GM12878 (cell line): ENCODE data around the gene EP400. TPM values are rescaled to one million over a fixed set of nuclear protein-coding genes. Genes with fewer than 3 reads are reported as not detected.

ENCODE experiments used
- ATAC-seq: fragments of 200-7000 bp; cut with Tn5 transposase; 3 replicates; pipeline ENCODE4 v1.9.1; 2020; ENCODE audit warnings: mild to moderate bottlenecking, moderate library complexity
- BruUV-seq: library from RNA; stranded (reverse); fragments of 400-500 nt; replicated peaks from 2 replicates; lab custom pipeline; 2021; lab: Mats Ljungman, UMichigan
- CTCF ChIA-PET: fragments of 300-600 bp; sonication (Branson Sonifier 250); formaldehyde crosslinking; extraction: SDS; loops from one replicate; lab custom pipeline; 2021; ENCODE audit warnings: inconsistent platforms; lab: Yijun Ruan, JAX
- POLR2A ChIA-PET: fragments of 350-600 bp; formaldehyde crosslinking; extraction: SDS; loops from one replicate; lab custom pipeline; 2021; ENCODE audit warnings: inconsistent platforms; lab: Charles Lee
- RAD21 ChIA-PET: fragments of 300-600 bp; sonication (Branson Sonifier 250); formaldehyde crosslinking; loops from one replicate; lab custom pipeline; 2023; ENCODE audit warnings: antibody characterized with exemption; ENCODE audit not compliant: unreplicated experiment; lab: Charles Lee
- SMC1A ChIA-PET: fragments of 300-600 bp; sonication (Branson Sonifier 250); formaldehyde crosslinking; loops from one replicate; lab custom pipeline; 2023; ENCODE audit not compliant: unreplicated experiment, uncharacterized antibody; lab: Charles Lee
- DNase-seq: peaks from one replicate; pipeline ENCODE4 v3.0.0-alpha.2; 2011; ENCODE audit warnings: low read depth, low spot score
- FAIRE-seq: peaks from 3 replicates; lab custom pipeline; 2011; peaks lifted over from hg19 to GRCh38; lab: Jason Lieb, UNC
- H2AFZ ChIP-seq: 2 replicates; pipeline ENCODE4 v1.6.0; 2011; ENCODE audit warnings: low read depth, low read length, control low read depth; ENCODE audit not compliant: control insufficient read depth
- H3K27ac ChIP-seq: 2 replicates; pipeline ENCODE4 v1.5.1; 2011; ENCODE audit warnings: control low read depth; ENCODE audit not compliant: control insufficient read depth, insufficient read depth
- H3K27me3 ChIP-seq, 2 experiments: replicated peaks in 1 of 2; 2 replicates each; pipeline versions ENCODE4 v1.6.0 to v1.6.1; 2011; ENCODE audit warnings: low read length in 1 of 2; ENCODE audit not compliant: control insufficient read depth in 2 of 2, insufficient read depth in 2 of 2
- H3K36me3 ChIP-seq, 2 experiments: 2 replicates each; pipeline ENCODE4 v1.5.1; 2011; ENCODE audit warnings: low read length in 1 of 2; ENCODE audit not compliant: control insufficient read depth in 2 of 2, insufficient read depth in 2 of 2
- H3K4me1 ChIP-seq: 2 replicates; pipeline ENCODE4 v1.6.1; 2011; ENCODE audit warnings: mild to moderate bottlenecking, low read length, moderate library complexity, mixed read lengths; ENCODE audit not compliant: control insufficient read depth, insufficient read depth
- H3K4me2 ChIP-seq: 2 replicates; pipeline ENCODE4 v1.6.0; 2011; ENCODE audit warnings: control low read depth; ENCODE audit not compliant: control insufficient read depth, insufficient read depth
- H3K4me3 ChIP-seq: fragments of 200-600 bp; sonication (generic); 2 replicates; pipeline ENCODE4 v1.5.1; 2016
- H3K79me2 ChIP-seq: 2 replicates; pipeline ENCODE4 v1.6.0; 2011; ENCODE audit warnings: low read length; ENCODE audit not compliant: control insufficient read depth, insufficient read depth
- H3K9ac ChIP-seq: 2 replicates; pipeline ENCODE4 v1.8.0; 2011; ENCODE audit warnings: low read length, control low read depth, mixed read lengths; ENCODE audit not compliant: control insufficient read depth, insufficient read depth
- H3K9me3 ChIP-seq: replicated peaks from 3 replicates; pipeline ENCODE4 v1.5.1; 2011; ENCODE audit warnings: mild to moderate bottlenecking, low read length; ENCODE audit not compliant: control insufficient read depth, insufficient read depth
- H4K20me1 ChIP-seq: 2 replicates; pipeline ENCODE4 v1.6.0; 2011; ENCODE audit not compliant: control insufficient read depth, insufficient read depth
- DPF2 ChIP-seq: fragments of 450-650 bp; IDR thresholded peaks from 2 replicates; pipeline ENCODE4 v1.6.1; 2017; ENCODE audit warnings: mild to moderate bottlenecking
- EGR1 ChIP-seq, 2 experiments: IDR thresholded peaks; 1 replicate in 1 of 2; 2 replicates in 1 of 2; pipeline ENCODE4 v1.6.1; 2011 to 2012; ENCODE audit warnings: low read depth in 2 of 2, low read length in 2 of 2, borderline replicate concordance in 1 of 2, mild to moderate bottlenecking in 1 of 2, moderate library complexity in 1 of 2
- ETV6 ChIP-seq, 2 experiments: fragments of 450-650 bp in 1 of 2; IDR thresholded peaks in 1 of 2; conservative IDR thresholded peaks in 1 of 2; 2 replicates each; pipeline ENCODE4 v1.6.1; 2014; ENCODE audit warnings: antibody characterized with exemption in 1 of 2, borderline replicate concordance in 1 of 2, low read depth in 1 of 2, mild to moderate bottlenecking in 1 of 2, moderate library complexity in 1 of 2
- IKZF1 ChIP-seq: fragments of 450-650 bp; conservative IDR thresholded peaks from 2 replicates; pipeline ENCODE4 v1.6.1; 2017; ENCODE audit warnings: antibody characterized with exemption, mild to moderate bottlenecking
- KLF5 ChIP-seq: fragments of 450-650 bp; IDR thresholded peaks from 2 replicates; pipeline ENCODE4 v1.6.1; 2014; ENCODE audit warnings: mild to moderate bottlenecking; ENCODE audit not compliant: partially characterized antibody
- MEF2B ChIP-seq: fragments of 450-650 bp; IDR thresholded peaks from 2 replicates; pipeline ENCODE4 v1.6.1; 2018; ENCODE audit warnings: mild to moderate bottlenecking, moderate library complexity; ENCODE audit not compliant: partially characterized antibody, poor library complexity, severe bottlenecking
- POLR2A ChIP-seq: IDR thresholded peaks from 2 replicates; pipeline ENCODE4 v1.6.1; 2011; ENCODE audit warnings: low read depth, mild to moderate bottlenecking, low read length
- POLR2AphosphoS5 ChIP-seq: IDR thresholded peaks from 2 replicates; pipeline ENCODE4 v1.6.1; 2011; ENCODE audit warnings: mild to moderate bottlenecking, low read length, inconsistent platforms
- SIN3A ChIP-seq: IDR thresholded peaks from 2 replicates; pipeline ENCODE4 v1.6.1; 2012; ENCODE audit warnings: low read depth, low read length, improper control_type of control experiment
- STAT1 ChIP-seq: fragments of 450-650 bp; conservative IDR thresholded peaks from 2 replicates; pipeline ENCODE4 v1.6.1; 2014; ENCODE audit warnings: antibody characterized with exemption, mild to moderate bottlenecking
- SUZ12 ChIP-seq: fragments of 200-600 bp; sonication (generic); IDR thresholded peaks from one replicate; pipeline ENCODE4 v1.6.1; 2018; ENCODE audit warnings: antibody characterized with exemption, mild to moderate bottlenecking; ENCODE audit not compliant: unreplicated experiment
- WGBS: methylation state at CpG from one replicate; pipeline ENCODE4 v1.1.6; 2016; ENCODE audit warnings: low lambda C conversion rate; ENCODE audit not compliant: insufficient replicate concordance, insufficient coverage; ENCODE audit errors: missing lambda C conversion rate; 5-methylcytosine and 5-hydroxymethylcytosine counted together
- in situ Hi-C: fragments of 300-500 bp; cut with MboI; formaldehyde crosslinking; loops from 9 replicates; pipeline ENCODE4 v1.14.3; 2018; ENCODE audit warnings: mixed read lengths
- intact Hi-C: fragments of 100-400 bp; cut with micrococcal nuclease; formaldehyde crosslinking; loops from one replicate; pipeline ENCODE4 v1.14.2; 2022; ENCODE audit not compliant: unreplicated experiment
- polyA plus RNA-seq, 11 experiments: library from polyadenylated mRNA; depleted of rRNA in 4 of 11; unstranded in 6 of 11; stranded (reverse) in 5 of 11; fragments of >200 nt; fragmentation: Nextera tagmentation in 4 of 11; fragmentation: Illumina TruSeq in 1 of 11; extraction: Ambion mirVana in 4 of 11; extraction: Trizol in 1 of 11; gene quantifications; 1 replicate in 1 of 11; 2 replicates in 10 of 11; pipeline versions ENCODE4 v1.2.1 to v1.2.3, GENCODE V29; 2011 to 2016; ENCODE audit warnings: inconsistent platforms in 2 of 11, missing spikeins in 2 of 11, low read depth in 1 of 11
- total RNA-seq, 4 experiments: library from RNA; depleted of rRNA in 3 of 4; stranded (reverse); fragments of >200 nt in 3 of 4; fragmentation: Illumina TruSeq in 1 of 4; extraction: Trizol in 1 of 4; gene quantifications; 2 replicates each; pipeline versions ENCODE4 v1.2.1 to v1.2.3, GENCODE V29; 2013 to 2021
- TF ChIP-seq, protein P1 (sequence below): fragments of 450-650 bp; formaldehyde crosslinking; IDR thresholded peaks from 2 replicates; pipeline ENCODE4 v1.5.0; 2022; ENCODE audit warnings: mild to moderate bottlenecking, missing genetic modification characterization
- TF ChIP-seq, protein P2 (sequence below): IDR thresholded peaks from 2 replicates; pipeline ENCODE4 v1.6.1; 2012; ENCODE audit warnings: low read depth, low read length, improper control_type of control experiment

EP400 gene
- total and polyA plus RNA-seq, 10 of the 15 experiments (the other 5 are each of a cell fraction or from before 2014, with no cell fraction given) = 3.8 to 44.2 (median 8.4) TPM

DNA sequence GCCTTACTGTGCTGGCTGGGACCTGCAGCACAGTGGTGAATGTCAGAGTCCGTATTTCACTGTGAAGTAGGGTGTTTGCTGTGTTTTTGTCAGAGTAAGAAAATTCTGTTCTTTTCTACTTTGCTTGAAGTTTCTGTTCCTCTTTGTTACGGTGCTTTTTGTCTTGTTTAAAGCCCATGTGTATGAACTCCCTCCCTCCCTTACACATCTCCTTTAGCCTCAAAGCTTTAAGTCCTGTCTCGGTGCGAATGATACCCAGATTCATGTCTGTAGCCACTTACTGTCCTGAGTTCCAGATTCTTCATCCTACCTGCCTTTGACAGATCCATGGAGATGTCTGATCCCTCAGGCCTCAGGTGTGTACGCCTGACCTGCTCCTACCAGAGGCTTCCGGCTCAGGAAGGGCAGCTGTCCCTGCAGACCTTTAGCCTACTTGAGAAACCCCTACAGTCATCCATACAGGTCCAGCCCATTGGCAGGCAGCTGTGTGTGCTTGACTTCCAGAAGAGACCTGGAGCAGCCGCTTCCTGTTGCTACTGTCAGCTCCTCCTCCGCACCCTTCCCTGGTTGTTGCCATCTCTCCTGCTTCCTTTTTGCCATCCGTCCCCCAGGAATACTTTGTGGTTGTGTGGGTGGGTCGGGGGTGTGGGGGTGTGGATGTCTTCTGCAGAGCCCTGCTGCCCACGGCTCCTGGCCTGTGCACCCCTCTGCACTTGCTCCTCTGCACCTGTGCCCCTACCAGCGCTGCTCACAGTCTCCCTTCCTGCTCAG is 121.5 kb downstream of the EP400 start:
- ChIA-PET CTCF (interaction anchor here (1.2 kb wide), 1 partner anchor 15 kb away, joined by 3 read pairs; no protein-coding TSS in a partner anchor), SMC1A (interaction anchor here (0.8 to 2.1 kb wide), 5 partner anchors 12 to 77 kb away, joined by 3 to 13 read pairs (median 4); no protein-coding TSS in a partner anchor), POLR2A (interaction anchor here (0.6 to 1.2 kb wide), 3 partner anchors 12 to 821 kb away, joined by 3 to 6 read pairs (median 3); no protein-coding TSS in a partner anchor), RAD21 (interaction anchor here (1.2 to 1.5 kb wide), 2 partner anchors 12 to 14 kb away, joined by 3 to 7 read pairs; no protein-coding TSS in a partner anchor)
- intact Hi-C loops = no loop called here
- no TSS peak for BruUV-seq
- peak; percentile 98 for FAIRE-seq
- Histone ChIP-seq H3K4me2 (peak overlapping the region; percentile 91), H2AFZ (peak overlapping the region; percentile 51), H3K4me3 (peak overlapping the region; percentile 30; the same call in 1 of the 2 replicates), H3K27ac (peak overlapping the region; percentile 87), H3K27me3 (no peaks in the 10 kb centered on the region), H4K20me1 (no peaks in the 10 kb centered on the region), H3K79me2 (no peaks in the 10 kb centered on the region), H3K9ac (peak overlapping the region; percentile 49; the same call in 1 of the 2 replicates), H3K36me3 (peaks cover 8 to 26% of the 10 kb centered on the region in 2 experiments), H3K9me3 (no peaks in the 10 kb centered on the region), H3K4me1 (peaks cover 36% of the 10 kb centered on the region)
- peak; percentile 75 for DNase-seq
- WGBS = 3% methylated on average over 12 of the region's 12 CpGs
- peak; percentile 91 for ATAC-seq
- in situ Hi-C loops = no loop called here
- TF ChIP-seq ETV6 (conservative IDR thresholded peaks at IDR 0.05 in 1 of 2, IDR thresholded peaks at IDR 0.05 in 1 of 2; ENCODE audit: borderline replicate concordance in 1 of 2, low read depth in 1 of 2) = no peak; a peak in 1 of 4 replicates
- peak; percentile 32 for TF ChIP-seq MEF2B
- TF ChIP-seq, protein P1, sequence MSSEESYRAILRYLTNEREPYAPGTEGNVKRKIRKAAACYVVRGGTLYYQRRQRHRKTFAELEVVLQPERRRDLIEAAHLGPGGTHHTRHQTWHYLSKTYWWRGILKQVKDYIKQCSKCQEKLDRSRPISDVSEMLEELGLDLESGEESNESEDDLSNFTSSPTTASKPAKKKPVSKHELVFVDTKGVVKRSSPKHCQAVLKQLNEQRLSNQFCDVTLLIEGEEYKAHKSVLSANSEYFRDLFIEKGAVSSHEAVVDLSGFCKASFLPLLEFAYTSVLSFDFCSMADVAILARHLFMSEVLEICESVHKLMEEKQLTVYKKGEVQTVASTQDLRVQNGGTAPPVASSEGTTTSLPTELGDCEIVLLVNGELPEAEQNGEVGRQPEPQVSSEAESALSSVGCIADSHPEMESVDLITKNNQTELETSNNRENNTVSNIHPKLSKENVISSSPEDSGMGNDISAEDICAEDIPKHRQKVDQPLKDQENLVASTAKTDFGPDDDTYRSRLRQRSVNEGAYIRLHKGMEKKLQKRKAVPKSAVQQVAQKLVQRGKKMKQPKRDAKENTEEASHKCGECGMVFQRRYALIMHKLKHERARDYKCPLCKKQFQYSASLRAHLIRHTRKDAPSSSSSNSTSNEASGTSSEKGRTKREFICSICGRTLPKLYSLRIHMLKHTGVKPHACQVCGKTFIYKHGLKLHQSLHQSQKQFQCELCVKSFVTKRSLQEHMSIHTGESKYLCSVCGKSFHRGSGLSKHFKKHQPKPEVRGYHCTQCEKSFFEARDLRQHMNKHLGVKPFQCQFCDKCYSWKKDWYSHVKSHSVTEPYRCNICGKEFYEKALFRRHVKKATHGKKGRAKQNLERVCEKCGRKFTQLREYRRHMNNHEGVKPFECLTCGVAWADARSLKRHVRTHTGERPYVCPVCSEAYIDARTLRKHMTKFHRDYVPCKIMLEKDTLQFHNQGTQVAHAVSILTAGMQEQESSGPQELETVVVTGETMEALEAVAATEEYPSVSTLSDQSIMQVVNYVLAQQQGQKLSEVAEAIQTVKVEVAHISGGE (CRISPR knock-in tag) = no peak
- TF ChIP-seq POLR2AphosphoS5 = no peak; the same call in 1 of the 2 replicates
- TF ChIP-seq EGR1 (IDR thresholded peaks at IDR 0.05; ENCODE audit: borderline replicate concordance in 1 of 2, low read depth in 2 of 2, low read length in 2 of 2) = peak in 1 of 2 experiments; percentile 70; a peak in 1 of 3 replicates
- no peak for TF ChIP-seq STAT1
- TF ChIP-seq, protein P2, sequence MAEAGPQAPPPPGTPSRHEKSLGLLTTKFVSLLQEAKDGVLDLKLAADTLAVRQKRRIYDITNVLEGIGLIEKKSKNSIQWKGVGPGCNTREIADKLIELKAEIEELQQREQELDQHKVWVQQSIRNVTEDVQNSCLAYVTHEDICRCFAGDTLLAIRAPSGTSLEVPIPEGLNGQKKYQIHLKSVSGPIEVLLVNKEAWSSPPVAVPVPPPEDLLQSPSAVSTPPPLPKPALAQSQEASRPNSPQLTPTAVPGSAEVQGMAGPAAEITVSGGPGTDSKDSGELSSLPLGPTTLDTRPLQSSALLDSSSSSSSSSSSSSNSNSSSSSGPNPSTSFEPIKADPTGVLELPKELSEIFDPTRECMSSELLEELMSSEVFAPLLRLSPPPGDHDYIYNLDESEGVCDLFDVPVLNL = no peak
- no peak for TF ChIP-seq KLF5
- TF ChIP-seq SIN3A = no peak
- peak; percentile 61; the same call in 1 of the 2 replicates for TF ChIP-seq IKZF1
- no peak for TF ChIP-seq POLR2A
- TF ChIP-seq SUZ12 = no peak
- TF ChIP-seq DPF2 = peak; percentile 80
